Measurements from ENCODE around the gene MAD1L1.

DNA sequence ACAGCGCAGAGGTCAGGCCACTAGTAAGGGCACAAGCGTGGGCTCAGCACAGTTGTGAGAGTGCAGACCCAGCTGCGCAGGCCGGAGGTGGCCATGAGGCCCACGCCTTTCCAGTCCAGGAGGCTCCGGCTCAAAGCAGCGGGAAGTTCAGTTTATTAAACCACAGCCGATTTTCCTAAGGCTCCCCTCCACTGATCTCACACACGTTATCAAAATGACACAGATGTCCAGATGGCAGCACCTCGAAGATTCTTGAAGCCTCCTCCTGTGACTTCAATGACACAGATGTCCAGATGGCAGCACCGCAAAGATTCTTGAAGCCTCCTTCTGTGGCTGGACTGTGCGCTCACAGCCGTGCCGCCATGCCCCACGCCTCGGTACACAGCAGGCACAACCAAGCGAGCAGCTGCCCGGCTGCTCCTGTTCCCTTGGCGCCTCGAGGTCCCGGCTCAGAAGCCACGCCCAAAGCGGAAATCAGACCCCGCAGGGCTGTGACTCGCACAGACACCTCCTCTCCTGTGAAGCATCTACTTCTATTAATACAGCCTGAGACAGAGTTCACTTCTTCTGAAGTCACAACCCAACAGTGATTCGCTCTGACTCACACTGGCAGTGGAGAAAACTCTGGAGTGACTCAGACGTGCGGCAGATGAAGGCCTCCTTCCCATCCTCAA lies 122.7 kb downstream of the MAD1L1 start:
- TF ChIP-seq, protein P1, sequence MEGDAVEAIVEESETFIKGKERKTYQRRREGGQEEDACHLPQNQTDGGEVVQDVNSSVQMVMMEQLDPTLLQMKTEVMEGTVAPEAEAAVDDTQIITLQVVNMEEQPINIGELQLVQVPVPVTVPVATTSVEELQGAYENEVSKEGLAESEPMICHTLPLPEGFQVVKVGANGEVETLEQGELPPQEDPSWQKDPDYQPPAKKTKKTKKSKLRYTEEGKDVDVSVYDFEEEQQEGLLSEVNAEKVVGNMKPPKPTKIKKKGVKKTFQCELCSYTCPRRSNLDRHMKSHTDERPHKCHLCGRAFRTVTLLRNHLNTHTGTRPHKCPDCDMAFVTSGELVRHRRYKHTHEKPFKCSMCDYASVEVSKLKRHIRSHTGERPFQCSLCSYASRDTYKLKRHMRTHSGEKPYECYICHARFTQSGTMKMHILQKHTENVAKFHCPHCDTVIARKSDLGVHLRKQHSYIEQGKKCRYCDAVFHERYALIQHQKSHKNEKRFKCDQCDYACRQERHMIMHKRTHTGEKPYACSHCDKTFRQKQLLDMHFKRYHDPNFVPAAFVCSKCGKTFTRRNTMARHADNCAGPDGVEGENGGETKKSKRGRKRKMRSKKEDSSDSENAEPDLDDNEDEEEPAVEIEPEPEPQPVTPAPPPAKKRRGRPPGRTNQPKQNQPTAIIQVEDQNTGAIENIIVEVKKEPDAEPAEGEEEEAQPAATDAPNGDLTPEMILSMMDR (IDR thresholded peaks at IDR 0.05): no peak
- TF ChIP-seq POLR2A (IDR thresholded peaks at IDR 0.05): no peak
